ENCODE data around the gene GPRC5D. TPM values are rescaled to one million over a fixed set of nuclear protein-coding genes. Genes with fewer than 3 reads are reported as not detected.

Gene GPRC5D
- total and polyA plus RNA-seq, 9 of the 15 experiments (the other 6 are each of a cell fraction or from before 2014, with no cell fraction given), result 1.0 to 1.1 TPM; not detected in 7

GRCh38 chr12:12952036-12952435 is at the start of gene GPRC5D (continued):
- TF ChIP-seq E2F4 (CRISPR knock-in tag; IDR thresholded peaks at IDR 0.05; ENCODE audit: low read depth) (no peak), ZNF175 (CRISPR knock-in tag; IDR thresholded peaks at IDR 0.05; ENCODE audit: low read depth) (no peak), ZC3H8 (IDR thresholded peaks at IDR 0.05) (no peak)

GRCh38 chr12:13001775-13002040 is 49.7 kb upstream of the GPRC5D start:
- H3K4me2 ChIP-seq (ENCODE audit: insufficient read depth, low read length), result no peak overlapping the region
- intact Hi-C loops (cut with micrococcal nuclease) (no loop called here), in situ Hi-C loops (cut with MboI) (loop anchor here (25.0 kb wide), 1 partner anchor 211 kb away; no protein-coding TSS in a partner anchor)
- ATAC-seq, result no peak
- DNase-seq (ENCODE audit: extremely low read depth in 1 of 4, low spot score in 3 of 4), result no peak
- H3K4me1 ChIP-seq (replicated peaks in 1 of 2; ENCODE audit: control insufficient read depth in 2 of 2, insufficient read depth in 2 of 2, low read length in 2 of 2), result peaks cover 5 to 22% of the 10 kb centered on the region in 2 experiments; a peak in 4 of 5 replicates
- H2AFZ ChIP-seq (ENCODE audit: low read depth, low read length), result no peak overlapping the region
- H4K20me1 ChIP-seq (replicated peaks; ENCODE audit: control insufficient read depth, insufficient read depth, low read length), result 0 out of 2 replicates have a peak, but pooled peaks cover 5% of the 10 kb centered on the region
- H3K9ac ChIP-seq (ENCODE audit: insufficient read depth in 1 of 2, low read depth in 2 of 2, low read length in 2 of 2), result no peak overlapping the region
- no peak for FAIRE-seq
- no peaks in the 10 kb centered on the region for H3K79me2 ChIP-seq (ENCODE audit: control insufficient read depth, insufficient read depth, low read length)
- no TSS peak for BruUV-seq (replicated peaks)
- H3K9me1 ChIP-seq (ENCODE audit: control insufficient read depth, insufficient read depth, low read length), result no peaks in the 10 kb centered on the region
- 85% methylated on average over 8 of the region's 16 CpGs for WGBS (ENCODE audit: insufficient coverage, low coverage, missing lambda C conversion rate)
- ChIA-PET CTCF (ENCODE audit: low intra/inter-chr PET ratio) (no interaction called here), POLR2A (no interaction called here)
- no peaks in the 10 kb centered on the region for H3K36me3 ChIP-seq (ENCODE audit: control insufficient read depth, insufficient read depth, low read length)
- H3K27me3 ChIP-seq (ENCODE audit: control insufficient read depth in 2 of 2, insufficient read depth in 2 of 2, low read length in 2 of 2), result no peaks in the 10 kb centered on the region
- no peaks in the 10 kb centered on the region for H3K9me3 ChIP-seq (replicated peaks; ENCODE audit: control insufficient read depth, insufficient read depth, low read depth, low read length)
- no peak overlapping the region for H3K4me3 ChIP-seq
- no peak overlapping the region for H3K27ac ChIP-seq (ENCODE audit: extremely low read depth, low read depth, low read length)
- TF ChIP-seq MAFG (tag; conservative IDR thresholded peaks at IDR 0.05) (no peak), NELFE (IDR thresholded peaks at IDR 0.05; ENCODE audit: insufficient read depth, insufficient read length) (no peak), E4F1 (CRISPR knock-in tag; IDR thresholded peaks at IDR 0.05; ENCODE audit: borderline replicate concordance) (no peak), PRMT5 (CRISPR knock-in tag; IDR thresholded peaks at IDR 0.05) (no peak), ZNF133 (CRISPR knock-in tag; IDR thresholded peaks at IDR 0.05) (no peak), HES1 (IDR thresholded peaks at IDR 0.05; ENCODE audit: low read depth) (no peak), NCOA2 (IDR thresholded peaks at IDR 0.05; ENCODE audit: partially characterized antibody in 2 of 2) (no peak), CC2D1A (IDR thresholded peaks at IDR 0.05) (no peak), HDAC3 (IDR thresholded peaks at IDR 0.05; ENCODE audit: borderline replicate concordance, partially characterized antibody) (no peak), DDX20 (tag; IDR thresholded peaks at IDR 0.05; ENCODE audit: low read depth) (no peak), ZNF79 (CRISPR knock-in tag; IDR thresholded peaks at IDR 0.05; ENCODE audit: low read depth) (no peak), TRIM25 (IDR thresholded peaks at IDR 0.05; ENCODE audit: borderline replicate concordance) (no peak), FOXK2 (conservative IDR thresholded peaks at IDR 0.05 in 1 of 2, IDR thresholded peaks at IDR 0.05 in 1 of 2; ENCODE audit: low read depth in 2 of 2) (no peak)
